Stomach smooth muscle (tissue), 2 donors: ENCODE data around the gene PHF5A.

Source experiments
- H3K27ac ChIP-seq: one replicate; pipeline ENCODE4 v1.7.0; 2013; ENCODE audit warnings: mild to moderate bottlenecking, low read length, inconsistent platforms
- H3K27me3 ChIP-seq, 2 donors: one replicate each; pipeline ENCODE4 v1.7.0; 2013; ENCODE audit warnings: low read length in 2 of 2; ENCODE audit not compliant: insufficient read depth in 2 of 2, control insufficient read depth in 1 of 2
- H3K36me3 ChIP-seq, 2 donors: one replicate each; pipeline ENCODE4 v1.7.0; 2013; ENCODE audit warnings: low read length in 2 of 2; ENCODE audit not compliant: control insufficient read depth in 2 of 2, insufficient read depth in 2 of 2
- H3K4me1 ChIP-seq: one replicate; pipeline ENCODE4 v1.7.0; 2013; ENCODE audit warnings: low read length; ENCODE audit not compliant: control insufficient read depth, insufficient read depth
- H3K4me3 ChIP-seq, 2 donors: one replicate each; pipeline ENCODE4 v1.7.0; 2013; ENCODE audit warnings: low read length in 2 of 2
- H3K9ac ChIP-seq, 2 donors: one replicate each; pipeline ENCODE4 v1.7.0; 2013; ENCODE audit warnings: low read length in 2 of 2, mild to moderate bottlenecking in 1 of 2
- H3K9me3 ChIP-seq, 2 donors: one replicate each; pipeline ENCODE4 v1.7.0; 2013; ENCODE audit warnings: low read length in 2 of 2; ENCODE audit not compliant: control insufficient read depth in 2 of 2
- donor health status: healthy.
- donor health status: Pancreatic carcinoma.

PHF5A gene

DNA sequence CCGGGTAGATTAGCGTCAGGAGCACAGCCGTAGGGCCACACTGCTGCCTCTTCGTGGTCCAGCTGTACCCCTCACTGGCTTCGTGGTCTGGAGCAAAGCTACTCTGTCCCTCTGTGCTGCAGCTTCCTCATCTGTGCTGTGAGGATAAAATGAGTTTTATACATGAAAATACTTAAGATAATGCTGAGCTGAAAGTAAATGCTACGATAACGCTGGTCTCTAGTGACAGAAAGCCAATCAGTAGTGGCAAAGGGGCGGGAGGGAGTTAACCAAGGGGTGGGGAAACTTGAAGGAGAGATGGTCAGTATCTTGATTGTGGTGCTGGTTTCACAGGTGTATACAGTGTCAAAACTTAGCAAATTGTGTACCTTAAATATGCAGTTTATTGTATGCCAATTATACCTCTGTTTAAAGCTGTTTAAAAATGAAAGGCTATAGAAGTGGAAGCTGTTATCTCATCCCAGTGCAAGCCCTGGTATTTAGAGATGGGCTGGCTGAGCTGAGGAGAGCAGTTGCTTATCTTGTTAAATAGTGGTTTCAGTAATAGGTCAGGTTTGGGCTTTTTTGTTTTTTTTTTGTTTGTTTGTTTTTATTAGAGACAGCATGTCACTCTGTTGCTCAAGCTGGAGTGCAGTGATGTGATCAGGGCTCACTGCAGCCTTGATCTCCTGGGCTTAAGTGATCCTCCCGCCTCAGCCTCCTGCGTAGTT lies 37.2 kb upstream of the PHF5A start:
- Histone ChIP-seq H3K27me3 (no peaks in the 10 kb centered on the region), H3K27ac (no peak overlapping the region), H3K9me3 (no peaks in the 10 kb centered on the region), H3K36me3 (peaks cover 32 to 48% of the 10 kb centered on the region in 2 donors), H3K4me3 (no peak overlapping the region), H3K4me1 (peaks cover 19% of the 10 kb centered on the region), H3K9ac (no peak overlapping the region)

DNA sequence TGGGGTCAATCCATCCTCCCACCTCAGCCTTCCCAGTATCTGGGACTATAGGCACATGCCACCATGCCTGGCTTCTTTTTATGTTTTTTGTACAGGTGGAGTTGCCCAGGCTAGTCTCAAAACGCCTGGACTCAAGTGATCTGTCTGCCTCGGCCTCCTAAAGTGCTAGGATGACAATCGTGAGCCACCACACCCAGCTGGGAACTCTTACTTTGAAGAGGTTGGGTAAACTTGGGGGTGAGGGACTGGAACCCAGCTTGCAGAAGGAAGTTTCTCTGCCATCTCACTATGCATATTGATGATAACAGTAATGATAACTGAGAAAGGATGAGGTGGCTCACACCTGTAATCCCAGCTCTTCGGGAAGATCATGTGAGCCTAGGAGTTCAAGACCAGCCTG lies 36.3 kb upstream of the PHF5A start:
- H3K9ac ChIP-seq = no peak overlapping the region
- H3K4me3 ChIP-seq = no peak overlapping the region
- H3K27me3 ChIP-seq = no peaks in the 10 kb centered on the region
- H3K9me3 ChIP-seq = no peaks in the 10 kb centered on the region
- no peak overlapping the region for H3K27ac ChIP-seq
- peaks cover 19% of the 10 kb centered on the region for H3K4me1 ChIP-seq
- peaks cover 29 to 42% of the 10 kb centered on the region in 2 donors for H3K36me3 ChIP-seq

DNA sequence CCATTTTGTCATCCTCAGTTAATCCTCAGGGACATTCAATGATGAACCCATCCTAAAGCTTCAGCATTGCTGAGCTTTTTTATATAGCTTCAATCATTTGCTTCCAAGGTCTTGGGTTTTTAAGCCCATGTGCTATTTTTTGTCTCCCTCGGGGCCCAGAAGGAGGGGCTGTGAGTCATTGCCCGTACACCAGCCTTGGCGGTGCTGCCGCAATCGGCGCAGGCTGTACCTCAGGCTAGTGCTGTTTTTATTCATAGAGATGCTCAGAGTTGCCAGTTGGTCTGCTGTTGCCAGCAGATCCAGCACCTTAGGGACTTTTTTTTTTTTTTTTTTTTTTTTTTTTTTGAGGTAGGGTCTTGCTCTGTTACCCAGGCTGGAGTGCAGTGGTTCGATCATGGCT lies 35.9 kb upstream of the PHF5A start:
- Histone ChIP-seq H3K27me3 (no peaks in the 10 kb centered on the region), H3K4me1 (peaks cover 19% of the 10 kb centered on the region), H3K36me3 (peaks cover 32 to 45% of the 10 kb centered on the region in 2 donors), H3K27ac (no peak overlapping the region), H3K9me3 (no peaks in the 10 kb centered on the region), H3K4me3 (no peak overlapping the region), H3K9ac (no peak overlapping the region)

DNA sequence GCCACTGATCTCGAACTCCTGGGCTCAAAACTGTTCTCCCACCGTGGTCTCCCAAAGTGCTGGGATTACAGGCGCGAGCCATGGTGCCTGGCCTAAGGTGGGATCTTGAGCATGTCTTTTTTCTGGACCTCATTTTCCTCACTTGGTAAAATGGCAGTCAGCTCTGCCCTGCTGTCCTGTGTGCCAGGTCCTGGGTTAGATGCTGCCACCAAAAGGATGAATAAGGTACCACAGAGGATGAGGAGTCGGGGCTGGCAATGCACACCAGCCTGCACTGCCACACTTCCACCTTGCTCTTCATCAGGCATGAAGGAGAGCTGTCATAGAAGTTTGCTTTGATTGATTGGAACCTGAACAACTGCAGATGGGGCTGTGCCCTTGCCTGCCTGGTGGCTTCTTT lies 32.7 kb upstream of the PHF5A start:
- Histone ChIP-seq H3K4me1 (peaks cover 6% of the 10 kb centered on the region), H3K27me3 (no peaks in the 10 kb centered on the region), H3K27ac (no peak overlapping the region), H3K4me3 (no peak overlapping the region), H3K36me3 (peaks cover 14 to 35% of the 10 kb centered on the region in 2 donors), H3K9me3 (no peaks in the 10 kb centered on the region), H3K9ac (no peak overlapping the region)

DNA sequence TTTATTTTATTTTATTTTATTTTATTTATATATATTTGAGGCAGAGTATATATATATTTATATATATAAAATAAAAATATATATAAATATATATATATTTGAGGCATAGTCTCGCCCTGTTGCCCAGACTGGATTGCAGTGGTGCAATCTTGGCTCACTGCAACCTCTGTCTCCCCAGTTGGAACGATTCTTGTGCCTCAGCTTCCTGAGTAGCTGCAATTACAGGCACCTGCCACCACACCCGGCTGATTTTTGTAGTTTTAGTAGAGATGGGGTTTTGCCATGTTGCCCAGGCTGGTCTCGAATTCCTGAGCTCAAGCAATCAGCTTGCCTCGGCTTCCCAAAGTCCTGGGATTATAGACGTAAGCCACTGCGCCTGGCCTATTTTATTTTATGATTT lies 31.8 kb upstream of the PHF5A start:
- no peak overlapping the region for H3K4me3 ChIP-seq
- H3K9me3 ChIP-seq = no peaks in the 10 kb centered on the region
- H3K27me3 ChIP-seq = no peaks in the 10 kb centered on the region
- H3K4me1 ChIP-seq = peaks cover 6% of the 10 kb centered on the region
- H3K36me3 ChIP-seq = peaks cover 14 to 33% of the 10 kb centered on the region in 2 donors
- H3K27ac ChIP-seq = no peak overlapping the region
- H3K9ac ChIP-seq = no peak overlapping the region

DNA sequence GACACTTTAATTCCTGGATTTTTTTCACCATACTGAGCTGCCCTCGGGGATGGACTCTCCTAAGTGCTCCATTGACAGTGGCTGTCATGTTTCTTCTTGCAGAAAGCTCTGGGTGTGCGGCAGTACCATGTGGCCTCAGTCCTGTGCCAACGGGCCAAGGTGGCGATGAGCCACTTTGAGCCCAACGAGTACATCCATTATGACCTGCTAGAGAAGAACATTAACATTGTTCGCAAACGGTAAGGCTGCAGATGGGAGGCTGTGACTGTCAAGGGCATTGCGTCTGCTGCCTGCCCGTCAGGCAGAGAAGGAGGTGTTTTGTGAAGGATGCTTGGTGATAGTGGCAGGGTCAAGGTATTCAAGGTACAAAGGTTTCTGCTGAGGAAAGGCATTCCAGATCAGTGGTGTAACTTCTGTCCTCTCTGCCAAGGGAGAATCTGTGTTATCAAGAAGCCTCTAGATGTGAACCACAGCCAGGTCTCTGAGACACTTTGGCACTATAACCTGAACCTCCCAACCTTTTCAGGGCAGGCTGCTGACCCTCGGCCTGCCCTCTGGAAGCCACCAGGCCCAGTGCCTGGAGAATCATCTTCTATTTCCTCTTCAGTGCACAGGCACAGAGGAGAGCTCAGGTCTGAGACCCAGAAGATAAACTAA lies 31.3 kb upstream of the PHF5A start:
- Histone ChIP-seq H3K4me1 (peaks cover 6% of the 10 kb centered on the region), H3K27me3 (no peaks in the 10 kb centered on the region), H3K9me3 (no peaks in the 10 kb centered on the region), H3K36me3 (peaks cover 14 to 32% of the 10 kb centered on the region in 2 donors), H3K4me3 (no peak overlapping the region), H3K9ac (no peak overlapping the region), H3K27ac (no peak overlapping the region)

DNA sequence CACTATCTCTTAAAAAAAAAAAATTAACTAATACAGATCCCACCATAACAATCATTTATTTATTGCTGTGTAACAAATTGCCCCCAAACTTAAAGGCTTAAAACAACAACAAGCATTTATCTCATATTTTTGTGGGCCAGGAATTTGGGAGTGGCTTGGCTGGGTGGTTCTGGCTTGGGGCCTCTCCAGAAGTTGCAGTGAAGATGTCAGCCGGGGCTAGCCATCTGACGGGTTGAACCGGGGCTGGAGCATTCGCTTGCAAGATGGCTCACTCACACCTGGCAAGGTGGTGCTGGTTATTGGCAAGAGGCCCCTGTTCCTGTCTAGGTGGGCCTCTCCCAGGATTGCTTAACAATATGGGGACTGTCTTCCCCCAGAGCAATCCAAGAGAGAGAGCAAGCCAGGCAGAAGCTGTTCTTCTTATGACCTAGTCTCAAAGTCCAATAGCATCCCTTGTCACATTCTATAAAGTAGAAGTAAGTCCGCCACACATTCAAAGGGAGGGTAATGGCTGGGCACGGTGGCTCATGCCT lies 29.9 kb upstream of the PHF5A start:
- no peaks in the 10 kb centered on the region for H3K9me3 ChIP-seq
- no peak overlapping the region for H3K4me3 ChIP-seq
- H3K27me3 ChIP-seq = no peaks in the 10 kb centered on the region
- H3K4me1 ChIP-seq = peaks cover 4% of the 10 kb centered on the region
- H3K27ac ChIP-seq = no peak overlapping the region
- H3K36me3 ChIP-seq = peaks cover 14 to 30% of the 10 kb centered on the region in 2 donors
- H3K9ac ChIP-seq = no peak overlapping the region

DNA sequence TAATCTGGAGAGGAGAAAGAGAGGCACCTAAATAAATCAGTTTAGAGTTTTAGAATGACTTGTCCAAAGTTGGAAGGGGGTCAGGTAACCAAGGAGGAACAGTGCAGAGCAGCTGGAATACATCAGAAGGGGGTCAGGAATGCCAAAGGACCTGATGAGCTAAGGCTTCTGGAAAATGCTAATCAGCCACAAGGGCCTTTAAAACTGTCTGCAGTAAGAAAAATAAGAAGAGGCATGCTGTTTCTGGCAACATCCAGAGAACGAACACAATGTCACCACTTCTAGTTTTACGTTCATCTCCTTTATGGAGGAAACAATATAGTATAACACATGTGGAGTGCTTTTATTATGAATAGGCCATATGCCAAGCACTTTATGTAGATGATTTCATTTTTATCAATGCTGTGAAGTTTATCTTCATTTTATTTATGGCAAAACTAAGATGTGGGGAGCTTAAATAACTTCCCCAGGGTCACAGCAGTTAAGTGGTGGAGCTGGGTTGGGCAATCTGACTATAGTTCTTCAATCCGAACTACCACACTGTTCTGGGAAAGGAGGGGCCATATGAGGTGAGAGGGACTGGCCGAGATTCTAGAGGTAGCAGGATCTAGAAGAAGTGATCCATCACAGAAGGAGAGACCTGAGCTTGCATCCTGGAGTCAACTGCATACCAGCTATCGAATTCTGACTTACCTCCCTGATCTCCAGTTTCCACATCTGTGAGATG lies 23.0 kb upstream of the PHF5A start:
- Histone ChIP-seq H3K9me3 (no peaks in the 10 kb centered on the region), H3K4me1 (peaks cover 35% of the 10 kb centered on the region), H3K4me3 (no peak overlapping the region), H3K27me3 (no peaks in the 10 kb centered on the region), H3K9ac (peak overlapping the region; percentile 16 to 37), H3K27ac (peak overlapping the region; percentile 74), H3K36me3 (peaks cover 0 to 2% of the 10 kb centered on the region in 2 donors)

DNA sequence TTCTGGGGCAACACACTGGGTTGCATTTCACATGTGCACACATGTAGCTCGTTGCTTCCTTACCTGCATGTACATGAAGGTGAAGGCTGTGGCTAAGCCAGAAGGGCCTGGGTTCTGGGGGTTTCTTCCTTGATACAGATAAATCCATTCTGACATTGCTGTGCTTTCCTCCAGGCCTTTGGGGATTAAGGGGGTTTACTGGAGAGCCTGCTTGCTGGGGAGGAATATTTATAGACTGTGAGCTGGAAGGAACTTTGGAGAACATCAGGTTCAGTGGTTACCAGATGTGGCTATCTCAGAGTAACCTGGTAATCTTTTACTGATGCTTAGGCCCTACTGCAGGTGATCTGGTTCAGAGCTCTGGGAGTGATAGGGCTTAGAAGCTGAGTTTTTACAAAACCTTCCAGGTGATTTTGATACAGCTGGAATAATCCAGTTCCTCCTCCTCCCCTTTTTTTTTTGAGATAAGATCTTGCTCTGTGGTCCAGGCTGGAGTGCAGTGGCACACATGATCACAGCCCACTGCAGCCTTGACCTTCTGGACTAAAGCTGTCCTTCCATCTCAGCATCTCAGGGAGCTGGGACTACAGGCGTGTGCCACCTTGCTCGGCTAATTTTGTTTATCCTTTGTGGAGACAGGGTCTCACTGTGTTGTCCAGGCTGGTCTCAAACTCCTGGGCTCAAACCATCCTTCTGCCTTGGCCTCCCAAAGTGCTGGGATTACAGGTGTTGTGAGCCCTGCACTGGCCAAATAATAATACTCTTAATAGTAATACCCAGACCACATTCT lies 20.3 kb upstream of the PHF5A start:
- Histone ChIP-seq H3K9ac (no peak overlapping the region), H3K27me3 (no peaks in the 10 kb centered on the region), H3K9me3 (no peaks in the 10 kb centered on the region), H3K27ac (peak overlapping the region; percentile 41), H3K4me1 (peaks cover 43% of the 10 kb centered on the region), H3K4me3 (no peak overlapping the region), H3K36me3 (no peaks in the 10 kb centered on the region)

DNA sequence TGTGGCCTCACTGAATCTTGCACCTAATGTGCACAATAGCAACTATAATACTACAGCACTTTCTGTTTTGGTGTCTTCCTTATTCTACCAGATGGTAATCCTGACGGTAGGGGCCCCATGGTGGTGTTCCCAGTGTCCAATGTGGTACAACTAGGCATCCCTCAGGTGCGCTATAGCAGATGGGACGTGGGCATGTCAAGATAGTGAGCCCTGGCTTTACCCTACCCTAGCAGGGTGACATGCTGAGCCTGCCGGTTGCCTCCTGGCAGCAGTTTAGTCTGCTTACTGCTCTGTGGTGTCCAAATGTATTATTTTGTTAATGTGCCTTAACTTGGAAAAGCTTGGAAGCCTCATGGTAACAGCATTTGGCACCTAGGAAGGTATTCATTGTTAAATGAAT lies 19.6 kb upstream of the PHF5A start:
- Histone ChIP-seq H3K27me3 (no peaks in the 10 kb centered on the region), H3K9me3 (no peaks in the 10 kb centered on the region), H3K36me3 (no peaks in the 10 kb centered on the region), H3K4me1 (peaks cover 47% of the 10 kb centered on the region), H3K9ac (no peak overlapping the region), H3K27ac (peak overlapping the region; percentile 41), H3K4me3 (no peak overlapping the region)
